Activated CD8-positive, alpha-beta memory T cell treated with anti-CD3 and anti-CD28 coated beads, Interleukin-2, amount 50 U/mL, for 48 hours (primary cell): ENCODE measurements around the gene UQCRC2.
"Not testable (repeated sequence)": the region's sequence is repeated elsewhere in the genome, so short reads cannot be mapped to it uniquely, and the experiment has no call there.

Experiments used
- DNase-seq: peaks from one replicate; pipeline ENCODE4 v3.0.0-alpha.2; 2020

UQCRC2 gene

DNA sequence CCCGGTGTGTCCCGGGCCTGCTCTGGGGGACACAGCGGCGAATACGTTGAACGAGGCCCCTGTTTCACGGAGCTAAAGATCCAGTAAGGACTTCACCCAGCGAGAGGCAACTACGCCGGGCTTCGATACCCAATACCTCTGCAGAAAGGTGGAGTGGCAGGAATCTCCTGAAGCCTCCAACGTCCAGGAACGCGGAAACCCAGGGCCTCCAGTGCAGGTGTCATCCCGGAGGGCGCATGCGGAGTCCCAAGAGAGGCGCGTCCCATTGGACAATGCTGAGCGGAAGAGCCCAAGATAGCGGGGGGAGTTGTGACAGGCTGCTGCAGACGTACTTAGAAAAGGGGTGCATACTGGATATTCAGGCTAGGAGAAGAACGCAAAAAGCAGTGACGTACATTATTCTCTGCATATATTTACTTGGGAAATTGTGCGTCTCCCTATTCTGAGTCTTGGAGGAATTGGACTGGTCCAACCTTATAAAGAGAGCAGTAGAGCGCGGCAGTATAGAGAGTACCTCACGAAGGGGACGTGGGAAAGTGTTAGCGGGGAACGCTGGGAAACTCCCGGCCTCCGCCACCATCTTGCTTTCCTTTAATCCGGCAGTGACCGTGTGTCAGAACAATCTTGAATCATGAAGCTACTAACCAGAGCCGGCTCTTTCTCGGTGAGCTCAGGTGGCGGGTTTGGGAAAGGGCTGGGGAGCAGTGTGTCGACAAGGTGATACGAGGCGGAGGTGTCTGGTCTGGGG is at the start of gene UQCRC2:
TSS of gene UQCRC2 (plus strand) at position 569 of the 748 bp plus-strand sequence. CDS start at position 632, 63 bp downstream.
- peak; percentile 90 for DNase-seq

DNA sequence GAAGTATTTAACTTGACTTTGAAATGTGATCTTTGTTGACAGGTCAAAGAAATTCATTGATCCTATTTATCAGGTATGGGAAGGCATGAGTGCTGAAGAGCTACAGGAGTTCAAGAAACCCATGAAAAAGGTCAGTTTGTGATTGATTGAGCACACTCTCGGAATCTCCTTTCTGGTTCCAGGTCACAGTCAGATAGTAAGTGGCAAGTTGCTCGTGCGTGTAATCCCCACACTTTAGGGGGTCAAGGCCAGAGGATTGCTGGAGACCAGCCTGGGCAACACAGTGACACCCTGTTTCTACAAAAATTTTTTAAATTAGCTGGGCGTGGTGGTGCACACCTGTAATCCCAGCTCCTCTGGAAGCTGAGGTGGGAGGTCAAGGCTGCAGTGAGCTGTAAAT is 20.5 kb upstream of the UQCRC2 start:
- not testable (repeated sequence) for DNase-seq

- DNase-seq, result not testable (repeated sequence)
These were observed 19.8 kb upstream of the UQCRC2 start for GRCh38 chr16:21933316-21933715.

GRCh38 chr16:21933790-21934189 is 19.4 kb upstream of the UQCRC2 start:
- not testable (repeated sequence) for DNase-seq

GRCh38 chr16:21936216-21936615 is 16.9 kb upstream of the UQCRC2 start:
- DNase-seq, result not testable (repeated sequence)

DNA sequence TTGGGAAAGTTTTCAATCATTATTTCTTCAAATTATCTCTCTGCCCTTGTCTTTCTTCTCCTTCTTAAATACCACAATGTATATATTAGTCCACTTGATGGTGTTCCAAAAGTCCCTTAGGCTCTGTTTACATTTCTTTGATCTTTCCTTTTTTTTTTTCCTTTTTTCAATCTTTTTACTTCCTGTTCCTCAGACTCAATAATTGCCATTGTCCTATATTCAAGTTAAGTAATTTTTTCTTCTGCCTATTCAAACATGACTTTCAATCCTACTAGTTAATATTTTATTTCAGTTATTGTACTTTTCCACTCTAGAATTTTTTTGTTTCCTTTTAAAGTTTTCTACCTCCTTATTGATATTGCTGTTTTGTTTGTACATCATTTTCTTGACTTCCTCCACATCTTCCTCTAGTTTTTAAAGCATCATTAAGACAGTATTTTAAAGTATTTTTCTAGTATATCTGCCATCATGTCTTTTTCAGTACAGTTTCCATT is 15.8 kb upstream of the UQCRC2 start:
- DNase-seq, result no peak

DNA sequence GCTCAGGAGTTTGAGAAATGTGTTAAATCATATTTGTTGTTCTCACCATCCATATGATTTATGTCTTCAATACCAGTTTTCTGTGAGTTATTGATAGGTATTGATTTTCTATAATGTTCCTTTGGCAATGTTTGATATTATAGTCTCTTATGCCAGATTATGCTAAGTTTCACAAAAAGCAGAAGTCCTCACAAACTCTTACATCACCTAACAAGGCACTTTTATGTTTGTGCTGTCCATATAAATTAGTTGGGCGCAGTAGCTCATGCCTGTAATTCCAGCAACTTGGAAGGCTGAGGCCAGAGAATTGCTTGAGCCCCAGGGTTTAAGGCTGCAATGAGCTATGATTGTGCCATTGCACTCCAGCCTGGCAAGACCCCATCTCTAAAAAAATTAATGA is 12.6 kb upstream of the UQCRC2 start:
- no peak for DNase-seq

DNA sequence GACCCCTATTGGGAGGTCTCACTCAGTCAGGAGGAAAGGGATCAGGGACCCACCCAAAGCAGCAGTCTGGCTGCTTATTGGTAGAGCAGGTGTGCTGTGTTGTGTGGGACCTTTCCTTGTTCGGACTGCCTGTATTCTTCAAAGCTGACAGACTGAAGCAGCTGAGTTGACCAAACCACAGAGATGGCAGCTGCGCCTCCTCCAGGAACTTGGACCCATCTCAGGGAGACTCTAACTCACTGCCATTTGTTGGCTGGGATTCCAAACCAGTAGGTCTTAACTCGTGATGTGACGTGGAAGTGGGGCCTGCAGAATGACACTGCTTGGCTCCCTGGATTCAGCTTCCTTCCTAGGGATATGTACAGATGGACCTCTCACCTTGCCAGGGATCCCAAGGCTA is 9.6 kb upstream of the UQCRC2 start:
- DNase-seq, result no peak

GRCh38 chr16:21946889-21947635 is 6.1 kb upstream of the UQCRC2 start:
- DNase-seq, result no peak

- DNase-seq, result no peak
These were observed 3.4 kb upstream of the UQCRC2 start for GRCh38 chr16:21949713-21950260.

DNA sequence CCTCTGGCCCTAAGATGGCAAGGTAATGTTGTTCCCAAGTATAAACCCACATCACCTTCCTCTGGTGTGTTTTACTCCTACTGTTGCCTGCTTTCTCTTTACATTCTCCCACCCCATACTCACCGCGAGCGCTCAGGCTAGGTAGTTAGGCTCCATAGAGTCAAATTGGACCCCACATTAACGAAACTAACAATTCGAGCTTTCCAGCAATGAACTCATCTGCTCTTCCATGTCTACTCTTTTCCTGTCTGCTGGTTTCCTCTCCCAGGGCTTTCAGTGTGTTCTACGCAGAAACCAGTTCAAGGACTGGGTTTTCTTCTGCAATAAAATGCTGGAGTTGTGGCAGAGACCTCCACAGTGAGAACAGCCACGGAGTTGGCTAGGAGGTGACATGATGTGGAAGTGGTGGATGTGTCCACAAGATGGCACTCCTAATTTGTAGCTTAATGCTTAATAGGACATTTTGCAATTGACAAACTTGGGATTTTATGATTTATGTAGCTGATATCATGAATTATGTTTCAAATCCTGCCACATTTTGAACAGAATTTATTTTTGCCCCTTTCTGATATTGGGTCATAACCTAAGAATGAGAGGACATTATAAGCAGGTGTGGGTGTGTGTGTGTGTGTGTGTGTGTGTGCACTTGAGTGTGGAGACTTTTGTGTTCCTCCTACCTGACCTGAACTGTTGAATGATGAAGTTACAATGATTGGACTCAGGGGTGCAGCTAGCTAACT is 2.2 kb upstream of the UQCRC2 start:
- no peak for DNase-seq

DNA sequence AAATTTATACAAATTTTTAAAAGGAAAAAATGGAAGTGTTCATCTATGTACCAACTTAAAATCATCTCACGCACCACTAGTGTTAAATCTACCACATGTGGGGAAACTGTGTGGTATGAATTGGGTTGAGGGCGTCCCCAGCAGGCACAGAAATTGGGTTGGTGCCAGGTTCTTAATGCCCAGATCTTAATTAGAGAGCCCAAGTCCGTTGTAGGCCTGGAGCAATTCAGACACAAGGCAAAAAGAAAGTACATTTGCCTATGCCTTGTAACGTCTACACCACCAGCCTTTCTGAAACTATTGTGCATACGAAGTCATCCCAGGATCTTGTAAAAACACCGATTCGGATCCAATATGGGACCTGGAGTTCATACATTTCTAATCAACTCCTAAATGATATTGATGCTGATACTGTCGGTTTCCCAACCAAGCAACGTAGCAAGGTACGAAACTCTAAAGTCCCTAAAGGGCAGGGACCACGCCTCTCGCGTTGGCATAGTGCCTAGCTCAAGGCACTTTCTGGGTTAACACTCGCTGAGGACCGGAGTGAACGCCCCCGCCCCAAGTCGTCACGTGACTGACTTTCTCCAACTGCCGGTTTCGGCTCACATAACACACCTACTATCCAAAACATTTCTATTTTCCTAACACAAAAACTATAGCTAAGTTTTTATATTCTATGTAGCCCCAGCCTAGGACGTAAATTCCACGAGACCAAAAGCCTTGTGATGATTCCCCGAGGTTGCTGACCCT is 945 bp upstream of the UQCRC2 start:
- DNase-seq, result peak; percentile 82

DNA sequence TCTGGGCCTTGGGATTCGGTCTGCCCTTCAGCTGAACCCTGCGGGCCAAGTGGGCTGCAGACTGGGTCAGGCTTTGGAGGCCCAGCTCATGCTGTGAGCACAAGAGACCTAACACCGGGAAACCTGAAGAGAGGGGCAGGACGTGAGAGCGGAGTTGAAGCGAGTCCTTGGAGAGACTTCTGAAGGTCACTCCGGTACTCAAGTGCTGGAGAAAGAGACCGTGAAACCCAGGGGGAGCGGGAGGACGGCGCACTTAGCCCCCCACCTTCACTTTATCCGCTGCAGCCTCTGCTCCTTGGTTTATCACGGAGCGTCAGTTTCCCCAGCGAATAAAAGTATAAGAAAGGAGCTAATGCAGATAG is 361 bp downstream of the UQCRC2 start:
- no peak for DNase-seq

GRCh38 chr16:21957714-21958346 is 4.7 kb downstream of the UQCRC2 start:
- DNase-seq, result no peak

- no peak for DNase-seq
These were observed 5.9 kb downstream of the UQCRC2 start for GRCh38 chr16:21959050-21959449.

DNA sequence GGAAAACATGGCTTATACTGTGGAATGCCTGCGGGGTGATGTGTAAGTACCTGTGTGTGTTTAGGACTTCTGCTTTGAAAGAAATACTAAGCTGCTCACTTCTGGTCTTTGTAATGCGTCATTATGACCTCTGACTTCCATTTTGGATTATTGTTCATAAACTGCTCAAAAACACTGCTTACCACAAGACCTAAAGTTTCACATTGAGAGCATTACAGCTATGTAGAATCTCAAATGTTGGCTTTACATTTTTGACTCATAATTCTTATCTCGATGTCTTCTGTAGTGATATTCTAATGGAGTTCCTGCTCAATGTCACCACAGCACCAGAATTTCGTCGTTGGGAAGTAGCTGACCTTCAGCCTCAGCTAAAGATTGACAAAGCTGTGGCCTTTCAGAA is 9.3 kb downstream of the UQCRC2 start:
- DNase-seq, result no peak

DNA sequence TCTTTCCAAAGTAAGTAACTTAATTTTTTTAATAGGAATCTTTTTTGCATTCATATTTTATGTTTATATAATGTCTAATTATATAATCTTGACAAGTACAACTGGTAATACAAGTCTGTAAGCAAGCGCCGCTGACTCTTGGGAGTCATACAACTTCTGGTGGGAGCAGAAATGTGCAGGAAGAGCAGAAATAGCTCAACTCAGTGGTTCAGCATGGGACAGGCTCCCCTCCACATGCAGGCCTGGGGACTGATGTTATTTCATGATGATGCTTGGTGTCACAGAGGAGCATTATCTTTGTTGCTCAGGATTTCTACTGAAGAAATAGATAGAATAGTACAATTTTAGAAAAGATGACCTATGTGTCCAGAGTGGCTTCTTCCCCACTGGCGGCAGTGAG is 10.7 kb downstream of the UQCRC2 start:
- DNase-seq, result no peak

DNA sequence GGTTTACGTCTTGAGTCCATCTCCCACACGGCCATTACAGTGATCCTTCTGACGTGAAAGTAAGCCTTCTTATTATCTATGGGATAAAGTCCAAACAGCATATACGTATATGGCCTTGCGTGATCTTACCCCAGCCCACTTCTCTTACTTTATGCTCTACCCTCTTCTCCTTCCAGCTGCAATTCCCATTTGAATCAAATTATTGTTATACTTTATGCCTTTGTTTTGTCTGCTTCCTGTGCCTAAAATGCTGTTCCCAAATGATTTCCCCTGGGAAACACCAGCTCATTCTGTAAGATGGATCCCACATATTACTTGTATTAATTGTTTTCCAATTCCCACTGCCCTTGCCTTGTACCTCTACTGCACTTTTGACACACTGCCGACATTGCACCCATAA is 11.2 kb downstream of the UQCRC2 start:
- no peak for DNase-seq

GRCh38 chr16:21971856-21972255 is 18.7 kb downstream of the UQCRC2 start:
- DNase-seq, result no peak

DNA sequence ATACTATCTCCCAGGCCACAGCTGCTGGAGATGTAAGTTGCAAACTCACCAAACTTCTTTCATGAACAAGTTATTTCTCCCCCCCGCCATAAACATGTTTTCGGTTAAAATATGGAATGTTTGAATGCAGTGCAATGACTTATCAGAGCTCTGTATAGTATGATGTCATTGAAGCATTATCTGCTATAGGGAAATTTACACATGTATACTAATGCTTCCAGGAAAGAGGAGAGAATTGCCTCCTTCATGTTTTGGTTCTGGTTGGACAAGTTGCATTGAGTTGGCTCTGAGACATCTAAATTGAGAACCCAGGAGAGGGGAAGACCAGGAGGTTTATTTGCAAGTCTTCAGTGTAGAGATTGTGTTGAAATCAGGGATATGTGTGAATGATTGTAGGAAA is 20.8 kb downstream of the UQCRC2 start:
- DNase-seq, result no peak

- no peak for DNase-seq
These were observed 26.9 kb downstream of the UQCRC2 start for GRCh38 chr16:21980032-21980431.

DNA sequence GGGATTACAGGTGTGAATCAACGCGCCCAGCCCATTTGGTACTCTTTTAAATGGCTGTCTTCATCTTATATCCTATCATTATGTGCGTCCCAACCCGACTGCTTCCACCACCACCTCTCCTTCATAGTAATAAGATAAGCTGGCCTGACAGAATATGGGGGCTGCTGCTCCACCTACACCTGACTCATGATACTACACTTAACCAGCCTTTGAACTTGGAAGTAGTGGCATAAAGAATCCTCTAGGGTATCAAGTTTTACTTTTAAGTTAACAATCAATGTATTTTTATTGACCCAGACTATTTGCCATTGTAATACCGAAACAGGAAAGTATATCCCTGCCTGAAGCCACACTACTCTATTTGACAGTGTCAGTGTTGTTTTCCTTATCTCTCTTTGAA is 28.9 kb downstream of the UQCRC2 start:
- DNase-seq, result no peak
